Measurements from ENCODE around the gene SLC22A7. TPM values are rescaled to one million over a fixed set of nuclear protein-coding genes. Genes with fewer than 3 reads are reported as not detected.

The SLC22A7 gene
- total and polyA plus RNA-seq, 2 of the 8 experiments (the other 6 are each of a cell fraction or from before 2014, with no cell fraction given), result not detected

DNA sequence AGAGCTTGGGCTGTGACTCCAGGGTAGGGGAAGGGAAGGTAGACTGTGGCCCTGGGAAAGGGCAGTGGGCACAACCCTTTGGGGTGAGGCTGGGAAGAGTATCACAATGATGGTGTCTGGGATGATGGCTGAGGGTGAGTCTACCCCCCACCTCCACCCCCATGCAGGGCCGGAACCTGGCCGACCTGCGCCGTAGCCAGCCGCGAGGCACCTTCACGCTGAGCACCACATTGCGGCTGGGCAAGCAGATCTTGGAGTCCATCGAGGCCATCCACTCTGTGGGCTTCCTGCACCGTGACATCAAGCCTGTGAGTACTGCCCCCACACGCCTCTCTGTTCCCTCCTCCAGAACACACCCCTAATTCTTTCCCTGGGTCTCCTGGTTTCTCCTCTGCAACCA lies 44.7 kb upstream of the SLC22A7 start:
- Histone ChIP-seq H3K18ac (ENCODE audit: extremely low read depth, low read length) (no peak overlapping the region), H3K4ac (replicated peaks; ENCODE audit: insufficient read length, low read depth, low read length) (no peak overlapping the region), H3K27ac (ENCODE audit: low read depth, low read length) (no peak overlapping the region), H3K79me2 (ENCODE audit: control insufficient read depth in 1 of 2, insufficient read depth in 2 of 2, low read length in 2 of 2) (no peaks in the 10 kb centered on the region), H2BK5ac (ENCODE audit: low read depth, low read length) (0 out of 2 replicates have a peak overlapping the region, but pooled peaks have one; percentile 9), H2AK5ac (ENCODE audit: low read depth, low read length) (no peak overlapping the region), H3K79me1 (ENCODE audit: low read depth, low read length) (no peaks in the 10 kb centered on the region), H2BK120ac (replicated peaks; ENCODE audit: low read depth, low read length) (no peak overlapping the region), H4K8ac (ENCODE audit: extremely low read depth, insufficient read depth, low read length) (no peak overlapping the region), H4K20me1 (replicated peaks in 1 of 2; ENCODE audit: control insufficient read depth in 1 of 2, insufficient read depth in 2 of 2, low read length in 2 of 2) (no peaks in the 10 kb centered on the region), H2BK12ac (ENCODE audit: low read depth, low read length) (no peak overlapping the region), H3K9me3 (ENCODE audit: insufficient read depth in 2 of 2, low read depth in 1 of 2, low read length in 1 of 2) (no peaks in the 10 kb centered on the region), H4K91ac (replicated peaks; ENCODE audit: insufficient read length, low read length) (no peak overlapping the region), H2BK20ac (ENCODE audit: low read length) (no peak overlapping the region), H3K56ac (replicated peaks; ENCODE audit: insufficient read length, low read depth, low read length) (no peak overlapping the region), H2BK15ac (ENCODE audit: low read length) (no peak overlapping the region), H2AFZ (ENCODE audit: low read length) (no peak overlapping the region), H3K36me3 (ENCODE audit: control insufficient read depth in 2 of 4, insufficient read depth in 4 of 4, low read length in 3 of 4) (no peaks in the 10 kb centered on the region), H3K23me2 (ENCODE audit: low read depth, low read length) (no peaks in the 10 kb centered on the region), H3K4me2 (ENCODE audit: insufficient read depth in 1 of 2, low read depth in 2 of 2, low read length in 2 of 2) (no peak overlapping the region), H4K5ac (ENCODE audit: insufficient read length, low read depth, low read length) (no peak overlapping the region), H3K4me3 (ENCODE audit: extremely low read depth in 1 of 4, insufficient read depth in 2 of 4, low read depth in 3 of 4, low read length in 4 of 4) (no peak overlapping the region), H3K27me3 (replicated peaks in 1 of 4; ENCODE audit: control insufficient read depth in 3 of 4, extremely low read depth in 1 of 4, insufficient read depth in 3 of 4, low read length in 3 of 4) (no peaks in the 10 kb centered on the region; a peak in 1 of 7 replicates), H3K14ac (ENCODE audit: insufficient read length) (no peak overlapping the region), H3K23ac (ENCODE audit: insufficient read length) (no peak overlapping the region), H3K9ac (replicated peaks in 1 of 4; ENCODE audit: extremely low read depth in 1 of 4, low read depth in 3 of 4, low read length in 3 of 4) (no peak overlapping the region), H3K4me1 (replicated peaks in 1 of 4; ENCODE audit: control insufficient read depth in 3 of 4, insufficient read depth in 4 of 4, low read length in 3 of 4) (peaks cover 0 to 4% (median 0%) of the 10 kb centered on the region in 4 experiments; a peak in 2 of 7 replicates)
- no peak for DNase-seq (ENCODE audit: low read depth in 1 of 2, low spot score in 2 of 2)
- 92% methylated on average over 11 of the region's 11 CpGs; no CpG with 5 or more reads in 1 of the 2 experiments for WGBS, 2 experiments (ENCODE audit: extremely low coverage in 1 of 2, insufficient coverage in 1 of 2, insufficient read length in 1 of 2, insufficient replicate concordance in 2 of 2, low coverage in 1 of 2, low lambda C conversion rate in 2 of 2, missing lambda C conversion rate in 1 of 2)
- FAIRE-seq, result no peak
- TF ChIP-seq GTF2F1 (IDR thresholded peaks at IDR 0.05; ENCODE audit: borderline replicate concordance, low read depth, low read length), result no peak
- no peak for TF ChIP-seq RBBP5 (IDR thresholded peaks at IDR 0.05; ENCODE audit: borderline replicate concordance, low read depth, low read length)
- no peak for TF ChIP-seq SP1 (IDR thresholded peaks at IDR 0.05; ENCODE audit: low read depth, low read length)
- TF ChIP-seq NRF1 (IDR thresholded peaks at IDR 0.05; ENCODE audit: low read depth, low read length), result no peak
- TF ChIP-seq EZH2 (IDR thresholded peaks at IDR 0.05; ENCODE audit: low read depth, low read length, severe bottlenecking), result no peak
- TF ChIP-seq, protein P1, sequence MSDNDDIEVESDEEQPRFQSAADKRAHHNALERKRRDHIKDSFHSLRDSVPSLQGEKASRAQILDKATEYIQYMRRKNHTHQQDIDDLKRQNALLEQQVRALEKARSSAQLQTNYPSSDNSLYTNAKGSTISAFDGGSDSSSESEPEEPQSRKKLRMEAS (IDR thresholded peaks at IDR 0.05), result no peak
- TF ChIP-seq RXRA (IDR thresholded peaks at IDR 0.05; ENCODE audit: insufficient read depth, low read depth, low read length), result no peak
- ChIA-PET POLR2A (ENCODE audit: partially characterized antibody) (interaction anchor here (1.2 kb wide), 1 partner anchor 27 kb away, joined by 3 read pairs; no protein-coding TSS in a partner anchor), CTCF (ENCODE audit: partially characterized antibody) (interaction anchor here (1.1 to 3.1 kb wide), 8 partner anchors 10 to 255 kb away, joined by 3 to 17 read pairs (median 4); partner anchors contain the start of genes CRIP3 and DNPH1)
